GM12874 (cell line): ENCODE data around the gene GPR31.

Experiments
- CTCF ChIP-seq: IDR thresholded peaks from 2 replicates; pipeline ENCODE4 v1.5.1; 2011; ENCODE audit warnings: low read depth, mild to moderate bottlenecking, control low read depth, low read length, moderate library complexity; ENCODE audit not compliant: insufficient read depth

The GPR31 gene

GRCh38 chr6:167157863-167158262 is at the start of gene GPR31:
TSS of gene GPR31 (minus strand) at chr6:167157980. CDS start at chr6:167157831, 149 bp downstream.
- TF ChIP-seq CTCF = no peak

- TF ChIP-seq CTCF = no peak
Measured at GRCh38 chr6:167207527-167207926, 49.7 kb upstream of the GPR31 start.

DNA sequence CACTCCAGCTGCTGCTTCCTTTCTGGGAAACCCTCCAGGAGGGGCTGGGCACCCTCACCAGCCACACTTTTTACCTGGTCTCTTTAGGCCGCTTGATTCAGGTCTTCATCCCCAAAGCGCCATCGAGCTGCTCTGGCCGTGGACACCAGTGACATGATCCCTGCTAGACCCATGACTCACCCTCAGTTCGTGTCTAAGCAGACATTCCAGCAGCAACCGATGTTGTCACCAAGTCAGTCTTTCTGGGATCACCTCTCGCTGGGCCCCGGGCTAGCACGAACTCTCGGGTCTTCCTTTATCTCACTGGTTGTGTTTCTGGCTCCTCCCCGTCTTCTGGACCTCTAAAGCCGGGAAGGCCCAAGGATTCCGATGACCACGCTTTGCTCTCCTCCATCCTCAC is 43.0 kb upstream of the GPR31 start:
- TF ChIP-seq CTCF = no peak

DNA sequence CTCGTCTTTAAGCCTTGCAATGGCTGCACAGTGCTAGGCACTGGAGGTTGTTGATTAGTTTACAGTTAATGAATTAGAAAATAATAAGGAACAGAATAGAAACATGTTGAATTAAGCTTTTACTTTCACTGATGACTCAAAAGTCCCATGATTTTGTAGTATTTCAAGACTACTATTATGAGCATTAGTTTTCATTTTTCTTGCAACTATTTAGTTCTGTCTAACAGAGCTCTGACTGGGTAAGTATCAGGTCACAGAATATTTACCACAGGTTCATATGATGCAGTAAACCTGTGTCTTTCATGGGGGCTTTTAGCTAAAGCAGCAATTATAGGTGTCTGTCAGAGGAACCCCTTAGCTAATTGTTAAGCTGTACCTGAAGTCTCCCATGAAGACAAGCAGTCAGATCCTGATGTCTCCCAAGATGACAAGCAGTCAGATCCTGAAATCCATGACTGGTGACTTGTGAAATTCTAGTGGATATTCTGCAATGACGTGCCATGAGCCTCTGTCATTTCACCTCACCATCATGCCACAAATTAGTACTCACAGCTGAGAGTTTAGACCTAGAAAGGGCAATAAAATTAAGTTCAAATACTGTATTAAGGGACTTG is 8.2 kb upstream of the GPR31 start:
- TF ChIP-seq CTCF = no peak

DNA sequence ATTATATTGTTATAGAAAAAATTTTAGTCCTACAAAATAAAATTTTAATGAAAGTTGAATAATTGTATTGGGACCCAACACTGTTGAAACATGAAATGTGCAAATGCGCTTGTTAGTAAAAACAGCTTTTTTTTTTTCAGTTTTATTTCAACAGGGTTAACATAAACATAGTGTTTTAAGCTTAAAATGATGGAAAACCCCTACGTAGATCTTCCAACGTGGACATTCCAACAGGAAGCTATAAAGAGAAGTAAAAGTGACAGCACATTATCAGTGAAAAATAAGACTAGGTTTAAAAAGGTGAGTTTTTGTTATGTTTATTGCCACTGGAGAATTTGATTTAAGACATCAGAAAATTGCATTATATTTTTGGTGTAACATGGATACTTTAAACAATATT is 6.5 kb upstream of the GPR31 start:
- TF ChIP-seq CTCF = no peak

DNA sequence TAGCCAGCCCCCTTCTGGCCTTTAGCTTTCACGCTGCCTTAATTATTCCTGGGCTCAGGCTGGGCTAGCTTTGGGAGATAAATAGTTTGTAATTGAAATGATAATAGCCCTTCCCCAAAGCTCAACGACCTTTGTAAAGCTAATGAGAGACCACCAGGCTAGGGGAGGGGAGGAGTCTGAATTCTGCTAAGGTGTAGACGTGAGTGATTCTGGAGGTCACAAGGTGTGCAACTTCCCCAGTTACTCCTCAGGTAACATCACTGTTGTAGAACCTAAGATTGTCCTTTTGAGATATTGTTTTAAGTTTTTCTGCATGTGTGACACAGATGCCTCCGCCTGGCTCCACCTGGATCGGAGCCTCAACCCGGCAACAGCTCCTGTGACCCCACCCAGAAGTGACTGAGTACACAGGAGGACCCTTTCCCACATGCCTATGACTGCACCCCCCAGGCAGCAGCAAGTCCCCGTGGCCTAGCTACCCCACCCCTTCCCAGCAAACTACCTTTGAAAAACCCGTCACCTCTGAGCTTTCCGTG is 5.8 kb upstream of the GPR31 start:
- no peak for TF ChIP-seq CTCF

DNA sequence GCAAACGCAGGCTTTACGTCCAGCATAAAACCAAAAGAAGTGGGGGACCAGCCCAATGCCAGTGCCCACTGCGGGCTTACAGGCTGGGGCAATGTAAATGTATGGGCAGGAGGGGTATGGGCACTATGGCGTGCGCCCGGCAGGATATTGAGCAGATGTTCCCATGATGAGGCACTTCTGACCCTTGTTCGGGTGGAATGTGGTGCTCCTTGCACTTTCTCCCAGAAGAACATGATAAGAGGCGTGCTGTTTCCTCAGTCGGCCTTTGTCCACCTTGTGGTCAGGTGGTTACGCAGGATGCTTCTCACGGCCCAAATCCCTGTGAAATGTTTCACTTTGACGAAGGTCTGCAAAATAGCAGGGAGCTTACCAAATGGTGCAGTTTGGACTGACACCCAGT is 4.8 kb upstream of the GPR31 start:
- no peak for TF ChIP-seq CTCF
